Endothelial cell (in vitro differentiated cells): ENCODE data around the gene SIGLEC7. TPM values are rescaled to one million over a fixed set of nuclear protein-coding genes. Genes with fewer than 3 reads are reported as not detected.
A peak's percentile ranks its signal among the peaks of the same experiment; 100 is the strongest.

Experiments used
- DNase-seq: peaks from one replicate; pipeline ENCODE4 v3.0.0; 2021; ENCODE audit warnings: low spot score
- H3K27ac Mint-ChIP-seq: one replicate; pipeline ENCODE4 v1.8.0; 2021; ENCODE audit warnings: mixed read lengths, inconsistent platforms; ENCODE audit not compliant: unreplicated experiment
- H3K27me3 Mint-ChIP-seq: one replicate; pipeline ENCODE4 v1.8.0; 2021; ENCODE audit warnings: mild to moderate bottlenecking, moderate library complexity, mixed read lengths, inconsistent platforms; ENCODE audit not compliant: unreplicated experiment
- H3K36me3 Mint-ChIP-seq: one replicate; pipeline ENCODE4 v1.8.0; 2021; ENCODE audit warnings: mild to moderate bottlenecking, low read depth, mixed read lengths, inconsistent platforms; ENCODE audit not compliant: unreplicated experiment
- H3K4me1 Mint-ChIP-seq: one replicate; pipeline ENCODE4 v1.8.0; 2021; ENCODE audit warnings: mild to moderate bottlenecking, mixed read lengths, inconsistent platforms; ENCODE audit not compliant: unreplicated experiment
- H3K4me3 Mint-ChIP-seq: one replicate; pipeline ENCODE4 v1.8.0; 2021; ENCODE audit warnings: mild to moderate bottlenecking, mixed read lengths, inconsistent platforms; ENCODE audit not compliant: unreplicated experiment
- H3K9me3 Mint-ChIP-seq: one replicate; pipeline ENCODE4 v1.8.0; 2021; ENCODE audit warnings: mixed read lengths, inconsistent platforms; ENCODE audit not compliant: unreplicated experiment
- CTCF ChIP-seq: fragments of 200-600 bp; sonication (generic); IDR thresholded peaks from one replicate; pipeline ENCODE4 v1.5.0; 2021; ENCODE audit warnings: antibody characterized with exemption; ENCODE audit not compliant: unreplicated experiment
- total RNA-seq: library from RNA; stranded (reverse); fragmentation: NEBNext Ultra II Directional; extraction: Animal tissue kit (Norgen Biotek cat#: 25700); gene quantifications from one replicate; pipeline ENCODE4 v1.2.1, GENCODE V29; 2021; ENCODE audit not compliant: unreplicated experiment

SIGLEC7 gene
- total RNA-seq, 1 donor from 2014 or later: not detected

- peaks cover 15% of the 10 kb centered on the region for H3K27me3 Mint-ChIP-seq
- H3K27ac Mint-ChIP-seq: peak overlapping the region; percentile 96
- no peaks in the 10 kb centered on the region for H3K9me3 Mint-ChIP-seq
- no peak for TF ChIP-seq CTCF
- peaks cover 31% of the 10 kb centered on the region for H3K36me3 Mint-ChIP-seq
- H3K4me1 Mint-ChIP-seq: peaks cover 9% of the 10 kb centered on the region
- H3K4me3 Mint-ChIP-seq: peak overlapping the region; percentile 98
- peak; percentile 18 for DNase-seq
Observed at GRCh38 chr19:51107406-51108065, 34.6 kb upstream of the SIGLEC7 start.

GRCh38 chr19:51108066-51108804 is 33.9 kb upstream of the SIGLEC7 start, which contains the start of gene CTU1:
Gene CTU1 (minus strand): TSS chr19:51108409. CDS start chr19:51104569, 3,840 bp downstream.
- no peaks in the 10 kb centered on the region for H3K9me3 Mint-ChIP-seq
- H3K27ac Mint-ChIP-seq: peak within 1 kb of the TSS; percentile 96
- H3K36me3 Mint-ChIP-seq: peaks cover 27% of the 10 kb centered on the region
- peaks cover 9% of the 10 kb centered on the region for H3K4me1 Mint-ChIP-seq
- H3K27me3 Mint-ChIP-seq: peaks cover 15% of the 10 kb centered on the region
- TF ChIP-seq CTCF: no peak
- peak; percentile 96 for DNase-seq
- H3K4me3 Mint-ChIP-seq: peak within 1 kb of the TSS; percentile 98

- Mint-ChIP-seq H3K36me3 (peaks cover 22% of the 10 kb centered on the region), H3K4me1 (peaks cover 9% of the 10 kb centered on the region), H3K27ac (peak overlapping the region; percentile 96), H3K27me3 (peaks cover 15% of the 10 kb centered on the region), H3K4me3 (peak overlapping the region; percentile 98), H3K9me3 (no peaks in the 10 kb centered on the region)
- no peak for TF ChIP-seq CTCF
- no peak for DNase-seq
Observed at GRCh38 chr19:51108805-51109146, 33.3 kb upstream of the SIGLEC7 start.

GRCh38 chr19:51110666-51110971 is 31.5 kb upstream of the SIGLEC7 start:
- no peak for DNase-seq
- H3K36me3 Mint-ChIP-seq: peaks cover 10% of the 10 kb centered on the region

More at GRCh38 chr19:51110666-51110971, 31.5 kb upstream of the SIGLEC7 start:
- Mint-ChIP-seq H3K27me3 (peaks cover 16% of the 10 kb centered on the region), H3K9me3 (no peaks in the 10 kb centered on the region), H3K27ac (no peak overlapping the region), H3K4me1 (peaks cover 9% of the 10 kb centered on the region), H3K4me3 (no peak overlapping the region)
- no peak for TF ChIP-seq CTCF
